NOMO-1 (cell line): ENCODE results near the gene CUX1.

Experiments used
- DNase-seq, 2 experiments: peaks; one replicate each; lab custom pipeline; 2025; ENCODE audit not compliant: unreplicated experiment in 2 of 2; lab: John Stamatoyannopoulos, UW

Gene CUX1

DNA sequence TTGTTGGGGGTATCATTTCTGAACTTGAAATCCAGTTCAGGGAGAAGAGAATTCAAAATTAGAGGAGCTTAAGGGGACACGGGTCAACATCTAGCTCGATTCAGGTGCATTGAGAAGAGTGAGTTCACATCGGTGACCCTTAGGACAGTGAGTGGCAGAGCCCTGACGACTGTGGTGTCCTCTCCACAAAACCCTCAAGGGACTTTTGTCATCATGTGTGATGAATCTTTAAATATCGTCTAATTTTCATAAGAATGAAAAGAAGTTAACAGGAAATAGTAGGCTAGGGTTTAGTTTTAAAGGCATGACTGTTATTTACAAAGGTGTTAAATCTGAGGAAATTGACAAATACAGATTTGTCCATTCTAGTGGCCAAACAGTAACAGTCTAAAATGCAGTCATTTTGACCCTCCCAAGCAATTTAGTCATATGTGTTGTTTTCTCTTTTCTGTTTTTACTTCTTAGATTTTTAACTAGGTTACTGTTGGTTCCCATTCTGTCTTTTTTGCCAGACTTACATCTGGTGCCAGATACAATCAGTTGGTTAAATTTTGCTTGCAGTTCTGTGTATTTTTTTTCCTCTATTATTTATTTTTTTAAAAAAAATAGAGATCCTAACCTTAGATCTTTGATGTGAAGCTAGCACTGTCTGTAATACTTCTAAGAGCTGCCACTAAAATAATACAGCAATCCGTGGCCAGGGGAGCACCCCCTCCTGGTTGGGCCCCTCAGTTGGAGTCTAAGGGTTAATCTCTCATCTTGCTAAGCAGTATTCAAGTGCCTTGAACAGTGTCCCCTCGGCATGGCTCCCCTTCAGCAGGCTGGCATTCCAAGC, 434.3 kb downstream of the CUX1 start:
- no peak for DNase-seq

DNA sequence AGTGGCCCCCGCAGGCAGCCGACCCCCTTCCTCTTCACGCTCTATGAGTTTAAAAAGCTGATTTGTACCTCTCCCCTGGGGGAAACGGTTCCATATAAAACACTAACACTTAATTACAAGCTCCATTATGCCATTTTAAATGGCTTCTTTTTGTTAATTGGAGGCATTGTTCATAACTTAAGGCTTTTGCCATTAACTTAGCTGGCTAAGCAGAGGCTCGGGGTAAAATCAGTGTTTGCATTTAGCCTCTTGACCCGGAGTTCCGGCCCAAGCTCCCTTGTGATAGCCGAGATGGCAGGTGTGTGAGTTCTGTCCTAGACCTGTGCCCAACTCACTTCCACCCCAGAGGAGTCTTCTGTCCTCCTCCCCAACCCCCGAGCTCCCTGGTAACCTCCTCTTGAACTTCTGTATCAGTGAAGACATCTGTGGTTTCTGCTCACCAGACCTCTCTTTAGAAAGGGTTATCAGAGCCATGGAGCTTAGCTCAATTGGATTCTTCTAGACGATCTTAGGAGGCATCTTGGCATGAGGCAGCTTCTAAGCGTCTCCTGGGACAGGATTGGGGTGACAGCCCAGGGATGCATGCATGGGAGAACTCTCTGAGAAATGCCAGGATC, 435.0 kb downstream of the CUX1 start:
- DNase-seq, result no peak

DNA sequence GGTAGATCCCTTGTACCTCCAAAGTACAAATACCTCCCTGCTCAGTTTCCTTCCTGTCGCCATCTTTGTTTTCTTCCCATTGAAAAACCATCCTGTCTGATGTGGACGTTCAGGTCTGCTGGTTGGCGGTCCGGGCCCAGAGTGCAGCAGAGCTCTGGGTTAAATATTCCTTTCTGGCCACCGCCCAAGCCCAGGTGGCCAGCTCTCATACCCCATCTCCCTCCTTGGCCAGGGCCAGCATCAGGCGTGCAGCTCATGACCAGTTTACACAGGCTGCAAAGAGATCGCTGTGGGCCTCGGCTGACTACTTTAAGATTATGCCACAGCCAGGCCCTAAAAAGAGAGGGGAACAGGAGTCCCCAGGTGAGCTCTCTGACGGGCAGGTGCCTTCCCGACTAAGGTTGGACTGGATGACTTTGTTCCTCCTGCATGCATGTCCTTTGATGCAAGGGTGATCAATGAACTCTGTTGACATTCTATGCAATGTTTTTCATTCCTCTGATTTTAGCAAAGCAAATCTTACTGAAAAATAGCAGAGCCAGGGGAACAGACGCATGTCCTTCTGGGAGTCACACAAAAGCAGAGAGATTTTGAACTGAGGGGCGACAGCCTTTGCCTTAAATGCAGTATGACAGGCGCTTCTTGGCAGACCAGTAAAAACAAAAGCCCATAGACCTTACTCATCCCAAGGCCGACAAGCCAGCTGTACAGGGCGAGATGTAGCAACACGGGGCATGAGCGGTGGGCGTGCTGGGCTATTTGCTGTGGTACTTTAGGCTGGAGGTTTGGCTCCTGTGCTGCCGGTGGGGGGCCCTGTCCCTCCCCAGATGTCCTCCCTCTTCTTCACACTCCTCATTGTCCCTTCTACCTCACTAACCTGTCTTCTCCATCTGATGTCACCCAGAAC, 435.9 kb downstream of the CUX1 start:
- DNase-seq, result no peak

DNA sequence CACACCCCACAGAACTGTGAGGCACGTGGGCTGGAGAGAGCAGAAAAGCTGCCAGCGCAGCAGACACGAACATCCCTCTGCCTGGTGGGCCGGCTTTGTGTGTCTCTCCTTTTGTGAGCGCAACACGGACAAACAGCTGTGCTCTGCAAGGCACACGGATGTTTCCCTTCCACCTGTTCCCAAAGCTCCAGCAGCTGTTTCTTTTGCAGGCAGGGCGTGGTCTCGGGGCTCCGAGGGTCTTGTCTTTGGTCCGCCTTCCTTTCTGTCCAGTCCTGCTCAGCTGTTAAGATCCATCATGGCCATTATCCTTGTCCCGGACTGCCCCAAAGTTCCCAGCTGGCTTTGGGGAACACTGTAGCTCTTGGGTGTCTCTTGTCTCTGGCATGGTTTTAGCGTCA, 436.5 kb downstream of the CUX1 start:
- DNase-seq, result no peak

DNA sequence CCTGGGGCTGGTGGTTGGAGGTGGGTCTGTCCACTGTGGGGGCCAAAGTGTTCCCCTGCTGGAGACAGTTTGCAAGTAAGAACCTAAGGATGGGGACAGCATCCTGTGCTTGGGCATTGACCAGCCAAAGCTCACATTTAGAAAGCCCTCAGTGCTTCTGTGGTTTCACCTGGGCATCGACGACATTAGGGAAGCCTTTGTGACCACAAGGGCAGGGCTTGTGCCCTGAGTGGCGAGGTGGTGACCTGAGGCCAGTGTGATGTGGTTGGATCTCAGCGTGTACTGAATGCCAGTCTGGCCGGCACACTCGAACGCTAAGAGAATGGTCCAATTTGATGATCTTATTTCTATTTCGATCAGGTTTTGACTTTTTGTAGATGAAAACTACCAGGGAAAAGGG, 437.1 kb downstream of the CUX1 start:
- DNase-seq, result no peak

DNA sequence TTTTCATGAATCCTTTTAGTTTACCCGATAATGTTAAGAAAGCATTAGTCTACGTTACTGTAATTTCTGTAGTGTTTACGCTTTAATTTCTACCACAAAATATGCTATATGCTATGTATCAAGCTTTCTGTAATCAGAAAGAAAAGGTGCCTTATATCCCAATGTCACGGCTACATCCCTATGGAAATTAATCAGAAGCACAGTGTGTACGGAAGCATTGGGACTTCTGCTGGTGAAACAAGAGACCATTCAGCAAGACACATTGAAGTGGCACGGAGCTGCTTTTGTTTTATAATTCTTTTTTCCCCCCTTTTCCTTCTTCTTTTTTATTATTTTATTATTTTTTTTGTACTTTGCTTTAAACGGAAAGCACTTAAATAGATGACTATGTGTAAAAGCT, 438.1 kb downstream of the CUX1 start:
- DNase-seq, result no peak

DNA sequence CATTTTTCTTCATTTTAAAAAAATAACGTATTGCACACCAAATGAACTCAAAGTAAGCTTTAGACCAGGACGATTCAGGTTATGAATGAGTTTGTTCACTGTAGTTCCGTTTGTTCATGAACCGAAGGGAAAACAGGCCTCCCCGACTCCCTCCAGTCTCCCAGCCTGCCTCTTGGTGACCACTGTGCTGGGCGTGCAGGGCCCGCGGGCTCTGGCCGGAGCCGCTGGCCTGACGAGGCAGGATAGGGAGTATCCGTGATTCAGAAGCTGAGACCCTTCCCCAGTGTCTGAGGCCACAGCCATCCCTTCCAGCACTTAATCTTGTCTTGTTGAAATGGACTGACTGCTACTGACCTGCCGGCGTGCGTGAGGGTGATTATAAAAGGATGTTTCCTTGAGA, 438.5 kb downstream of the CUX1 start:
- DNase-seq, result no peak

DNA sequence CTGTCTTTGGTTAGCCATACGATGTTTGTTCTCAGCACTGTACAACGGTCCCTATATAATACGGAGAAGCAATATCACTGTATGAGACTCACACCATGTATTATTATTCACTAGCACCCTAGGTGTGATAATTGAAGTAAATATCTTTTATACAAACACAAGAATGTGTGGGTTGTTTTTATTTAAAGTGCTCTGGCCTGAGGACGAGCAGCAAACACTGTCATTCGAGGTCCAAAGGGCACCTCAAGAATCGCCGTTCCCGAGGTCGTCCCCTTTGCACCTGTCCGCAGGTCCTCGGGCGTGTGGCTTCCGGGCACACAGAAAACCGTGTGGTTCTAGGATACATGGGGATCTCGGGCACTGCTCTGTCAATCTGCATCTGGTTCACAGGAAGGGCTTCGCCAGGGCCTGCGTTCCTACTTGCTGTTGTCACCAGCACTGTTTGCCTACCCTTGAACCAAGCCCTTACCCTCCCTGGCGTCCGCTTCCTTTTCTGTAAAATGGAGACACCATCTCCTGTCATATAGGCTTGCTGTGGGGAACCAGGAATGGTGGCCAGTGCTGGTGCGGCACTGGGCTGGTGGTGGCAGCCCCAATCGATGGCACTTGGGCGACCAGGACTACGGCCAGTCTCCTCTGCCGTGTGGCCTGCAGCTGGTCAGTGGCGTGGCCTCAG, 440.8 kb downstream of the CUX1 start:
- DNase-seq, result no peak

DNA sequence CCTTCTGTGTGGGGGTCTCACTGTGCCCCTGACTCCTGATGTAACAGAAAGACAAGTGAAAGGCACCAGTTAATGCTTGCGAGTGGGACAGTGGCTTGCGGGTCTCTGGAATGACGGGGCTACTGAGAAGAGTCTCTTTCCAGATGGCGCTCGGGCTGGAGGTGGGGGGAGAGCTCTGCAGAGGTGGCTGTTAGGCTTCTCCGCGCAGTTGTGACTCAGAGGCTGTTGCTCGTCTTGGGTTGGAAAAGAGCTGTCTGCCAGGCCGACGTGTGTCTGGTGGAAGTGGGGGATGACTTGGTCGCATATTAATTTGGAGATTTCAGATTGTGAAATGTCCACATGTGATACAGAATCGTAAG, 441.3 kb downstream of the CUX1 start:
- DNase-seq, result no peak

DNA sequence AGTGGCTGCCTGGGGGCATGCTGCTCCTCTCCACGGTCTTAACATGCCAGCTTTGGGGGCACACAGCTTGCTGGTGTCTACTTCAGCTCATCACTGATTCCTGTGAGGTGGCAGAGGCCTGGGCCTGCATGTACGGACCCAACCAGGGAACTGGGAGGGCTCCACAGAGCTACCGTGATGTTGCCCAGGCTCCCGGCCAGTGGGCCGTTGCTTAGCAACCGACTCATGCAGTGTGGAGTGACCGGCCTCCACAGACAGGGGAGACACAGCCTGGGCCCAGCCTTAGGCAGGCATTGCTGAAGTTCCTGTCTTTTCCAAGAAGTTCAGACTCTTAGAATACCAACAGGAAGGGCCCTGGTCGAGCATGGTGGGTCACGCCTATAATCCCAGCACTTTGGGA, 443.4 kb downstream of the CUX1 start:
- no peak for DNase-seq

DNA sequence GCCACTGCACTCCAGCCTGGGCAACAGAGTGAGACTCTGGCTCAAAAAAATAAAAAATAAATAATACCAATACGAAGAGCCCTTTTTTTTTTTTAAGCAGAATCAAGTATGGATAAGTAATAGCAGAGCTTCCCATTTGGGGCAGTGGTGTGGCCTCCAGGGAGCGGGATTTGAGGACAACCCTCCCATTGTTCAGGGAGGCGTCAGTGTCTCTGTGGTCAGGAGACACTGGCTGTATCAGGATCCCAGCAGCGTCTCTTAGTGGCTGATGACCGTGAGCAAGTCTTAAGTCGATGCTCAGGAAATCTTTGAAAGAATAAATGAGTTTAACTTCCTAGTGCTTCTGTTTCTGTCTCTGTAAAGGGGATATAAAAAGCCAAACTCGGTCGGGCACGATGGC, 444.0 kb downstream of the CUX1 start:
- no peak for DNase-seq

DNA sequence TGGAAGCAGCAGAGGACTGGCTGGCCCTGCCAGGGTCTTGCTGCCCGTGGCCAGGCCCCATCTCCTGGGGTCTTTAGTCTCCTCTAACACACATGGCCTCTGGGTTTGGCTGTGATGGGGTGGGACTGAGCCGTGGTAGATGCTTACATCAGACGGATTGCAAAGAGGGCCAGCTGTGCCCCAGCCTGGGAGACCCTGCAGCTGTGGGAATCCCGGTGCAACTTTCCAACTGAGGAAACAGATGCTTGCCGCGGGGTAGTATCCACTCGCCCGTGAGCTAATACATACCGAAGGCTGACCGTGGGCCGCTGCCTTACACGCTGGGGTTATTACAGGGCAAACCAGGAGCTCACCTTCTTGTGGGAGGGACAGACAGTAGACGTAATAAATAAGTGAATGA, 445.1 kb downstream of the CUX1 start:
- DNase-seq, result no peak

DNA sequence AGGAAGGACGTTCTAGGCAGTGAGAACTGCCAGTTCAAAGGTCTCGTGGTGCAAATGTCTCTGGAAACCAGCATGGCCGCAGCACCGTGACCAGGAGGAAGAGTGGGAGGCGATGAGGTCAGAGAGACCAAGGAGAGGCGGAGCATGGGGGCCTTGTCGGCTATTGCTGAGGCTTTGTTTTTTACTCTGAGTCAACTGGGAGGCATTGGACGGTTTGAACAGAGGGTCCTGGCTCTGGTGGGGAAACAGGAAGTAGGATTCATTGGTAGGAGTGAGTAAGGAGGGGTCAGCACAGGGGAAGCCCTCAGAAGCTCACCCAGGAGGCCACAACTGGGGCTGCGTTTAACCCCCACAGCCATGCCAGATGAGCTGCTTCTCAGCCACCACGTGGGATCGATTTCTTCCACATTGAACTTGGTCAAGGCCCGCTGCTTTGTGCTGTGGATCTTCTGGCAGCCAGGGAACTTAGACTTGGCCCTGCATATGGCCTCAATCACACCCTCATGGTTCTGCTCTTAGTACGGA, 447.0 kb downstream of the CUX1 start:
- DNase-seq, result no peak

DNA sequence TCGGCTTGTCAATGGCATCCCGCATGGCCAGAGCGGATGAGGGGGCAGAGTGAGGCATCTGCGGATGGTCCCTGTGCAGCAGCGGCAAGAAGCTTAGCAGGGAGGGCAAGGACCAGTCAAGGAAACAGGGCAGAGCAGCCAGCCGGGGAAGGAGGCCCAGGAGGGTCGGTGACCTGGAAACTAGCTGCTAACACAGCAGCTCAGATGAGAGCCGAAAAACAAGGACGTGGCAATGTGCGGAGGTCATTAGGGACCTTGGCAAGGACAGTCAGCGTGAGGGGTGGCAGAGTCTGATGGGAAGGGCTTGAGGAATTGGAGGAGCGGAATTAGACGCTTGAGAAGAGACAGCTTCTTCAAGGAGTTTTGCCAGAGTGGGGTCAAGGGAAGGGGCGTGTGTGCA, 449.1 kb downstream of the CUX1 start:
- DNase-seq, result no peak

DNA sequence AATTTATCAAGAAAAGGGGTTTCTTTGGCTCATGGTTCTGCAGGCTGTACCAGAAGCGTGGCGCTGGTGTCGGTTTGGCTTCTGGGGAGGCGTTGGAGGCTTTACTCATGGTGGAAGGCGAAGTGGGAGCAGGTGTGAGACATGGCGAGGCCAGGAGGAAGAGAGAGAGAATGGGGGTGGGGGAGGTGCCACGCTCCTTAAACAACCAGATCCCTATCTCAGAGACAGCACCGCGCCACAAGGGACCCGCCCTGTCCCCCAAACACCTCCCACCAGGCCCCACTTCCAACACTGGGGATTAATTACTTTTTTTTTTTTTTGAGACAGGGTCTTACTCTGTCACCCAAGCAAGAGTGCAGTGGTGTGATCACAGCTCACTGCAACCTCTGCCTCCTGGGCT, 451.2 kb downstream of the CUX1 start:
- no peak for DNase-seq

DNA sequence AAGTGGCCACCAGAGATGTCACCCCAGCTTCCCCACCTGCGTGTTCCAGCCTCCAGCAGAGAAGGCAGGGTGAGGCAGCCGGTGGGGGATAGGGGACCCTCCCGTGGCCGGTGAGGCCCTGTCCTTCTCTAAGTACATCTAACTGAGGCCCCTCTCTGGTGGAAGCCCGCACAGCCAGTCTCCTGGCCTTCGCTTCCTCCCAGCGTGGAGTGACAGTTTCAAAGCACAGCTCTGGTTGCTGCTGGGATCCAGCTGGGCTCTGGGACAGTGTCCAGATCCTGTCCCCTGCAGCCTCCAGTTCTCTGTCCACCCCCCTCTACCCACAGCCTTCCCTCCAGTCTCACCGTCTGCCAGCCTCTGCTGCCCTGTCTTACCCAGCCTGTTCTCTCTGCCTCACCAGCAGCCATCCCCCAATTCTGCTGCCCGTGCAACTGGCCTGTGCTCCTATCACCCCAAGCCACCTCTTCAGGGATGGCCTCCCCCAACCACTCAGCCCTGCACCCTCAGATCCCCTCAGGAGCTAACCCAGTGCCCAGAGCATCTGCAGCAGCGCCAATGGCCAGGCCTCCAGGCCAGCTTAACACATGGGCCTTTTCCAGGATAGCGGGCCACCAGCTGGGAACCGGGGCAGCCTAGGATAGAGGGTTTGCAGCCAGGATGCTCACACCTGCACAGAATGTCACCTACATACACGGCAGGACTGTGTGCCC, 452.9 kb downstream of the CUX1 start:
- no peak for DNase-seq

DNA sequence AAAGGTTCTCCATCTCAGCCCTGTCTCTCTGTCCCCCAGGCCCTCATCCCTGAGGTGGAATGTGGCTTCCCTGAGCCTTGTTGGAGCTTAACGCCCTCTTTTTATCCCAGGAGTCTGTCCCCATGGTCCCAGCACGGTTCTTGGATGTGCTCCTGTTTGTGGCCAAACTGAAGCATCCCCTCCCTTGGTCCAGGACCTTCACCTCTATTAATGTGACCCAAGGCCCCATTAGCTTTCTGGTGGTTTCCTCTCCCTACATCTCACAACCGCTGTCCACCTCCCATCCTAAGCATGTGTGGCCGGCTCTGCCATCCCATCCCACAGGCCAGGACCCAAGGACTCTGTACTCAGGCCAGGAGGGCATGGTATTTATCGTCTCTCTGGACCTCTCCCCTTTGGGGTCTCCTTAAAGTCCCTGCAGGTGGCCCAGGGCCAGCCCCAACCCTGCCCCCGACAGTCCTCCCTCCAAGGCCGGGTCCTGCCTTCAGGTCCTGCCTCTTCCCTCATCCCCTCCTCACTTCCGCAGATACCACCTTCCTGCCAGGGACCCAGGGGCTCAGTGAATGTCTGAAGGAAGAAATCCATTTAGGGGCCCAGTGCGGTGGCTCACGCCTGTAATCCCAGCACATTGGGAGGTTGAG, 453.9 kb downstream of the CUX1 start:
- no peak for DNase-seq

DNA sequence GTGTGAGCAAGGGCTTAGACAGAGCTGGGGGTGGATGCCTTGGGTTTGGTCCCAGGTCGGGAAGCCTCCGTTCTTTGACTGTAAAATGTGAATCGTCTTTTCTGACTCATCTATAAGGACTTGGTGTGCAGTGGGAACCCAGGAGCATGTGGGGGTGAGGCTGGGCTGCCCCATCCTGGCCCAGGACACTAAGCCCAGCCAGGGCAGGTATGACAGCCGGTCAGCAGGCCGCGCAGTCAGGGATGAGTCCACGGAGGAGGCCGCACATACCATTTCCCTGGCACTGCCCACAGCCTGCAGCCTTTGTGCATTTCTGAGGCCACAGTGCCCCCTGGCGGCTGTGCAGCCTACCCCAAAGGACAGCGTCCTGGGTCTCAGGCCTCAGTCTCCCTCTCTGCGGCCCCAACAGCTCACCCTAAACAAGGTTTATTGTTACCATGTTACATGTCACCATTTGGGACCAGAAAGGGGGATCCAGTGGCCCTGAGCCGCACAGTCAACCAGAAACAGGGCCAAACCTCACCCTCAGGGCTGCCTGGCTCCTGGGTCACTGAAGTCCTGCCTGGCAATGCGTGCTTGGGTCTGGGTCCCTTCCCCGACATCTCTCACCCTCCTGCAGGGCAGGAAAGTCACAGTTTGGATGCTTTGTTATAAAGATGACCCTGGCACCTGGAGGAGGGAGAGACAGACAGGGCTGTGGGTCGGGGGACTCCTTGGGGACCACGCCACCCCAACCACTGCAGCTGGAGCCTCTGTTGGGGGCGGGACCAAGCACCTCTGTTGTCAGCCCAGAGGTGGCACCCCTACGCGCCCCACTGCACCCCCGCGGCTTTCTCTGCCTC, 454.9 kb downstream of the CUX1 start:
- peak; percentile 61 for DNase-seq
